HEK293 (cell line): ENCODE measurements around the gene MMP28.

Experiments used
- CTCF ChIA-PET: fragments of 350-600 bp; formaldehyde crosslinking; extraction: SDS; loops from one replicate; lab custom pipeline; 2021; ENCODE audit warnings: antibody characterized with exemption; lab: Yijun Ruan, JAX
- POLR2A ChIA-PET: fragments of 300-600 bp; formaldehyde crosslinking; extraction: SDS; loops from one replicate; lab custom pipeline; 2020; ENCODE audit warnings: antibody characterized with exemption, inconsistent platforms; lab: Yijun Ruan, JAX
- H3K27ac ChIP-seq: fragments of 200-500 bp; sonication (Bioruptor generic); 2 replicates; pipeline ENCODE4 v1.5.1; 2014; ENCODE audit warnings: low read depth, low read length, control low read depth, inconsistent platforms; ENCODE audit errors: extremely low read depth
- H3K36me3 ChIP-seq, 2 experiments: fragments of 200-500 bp in 1 of 2; sonication (Bioruptor generic) in 1 of 2; 1 replicate in 1 of 2; 2 replicates in 1 of 2; pipeline ENCODE4 v1.5.1; 2014 to 2017; ENCODE audit warnings: inconsistent platforms in 2 of 2, low read length in 2 of 2; ENCODE audit not compliant: control insufficient read depth in 2 of 2, insufficient read depth in 1 of 2
- H3K4me1 ChIP-seq: fragments of 200-500 bp; sonication (Bioruptor generic); 2 replicates; pipeline ENCODE4 v1.5.1; 2014; ENCODE audit warnings: mild to moderate bottlenecking, low read length, inconsistent platforms; ENCODE audit not compliant: control insufficient read depth, insufficient read depth
- H3K4me3 ChIP-seq: 2 replicates; pipeline ENCODE4 v1.5.1; 2011; ENCODE audit warnings: low read depth, mild to moderate bottlenecking, control low read depth, low read length, moderate library complexity
- H3K9me3 ChIP-seq: fragments of 200-500 bp; sonication (Bioruptor generic); 2 replicates; pipeline ENCODE4 v1.5.1; 2014; ENCODE audit warnings: low read depth, low read length, inconsistent platforms; ENCODE audit not compliant: control insufficient read depth, insufficient read depth
- ATF2 ChIP-seq: fragments of 450-650 bp; formaldehyde crosslinking; IDR thresholded peaks from 2 replicates; pipeline ENCODE4 v1.5.1; 2016; ENCODE audit warnings: missing biosample characterization, missing genetic modification characterization, low read depth
- CTCF ChIP-seq: fragments of 450-650 bp; formaldehyde crosslinking; IDR thresholded peaks from 2 replicates; pipeline ENCODE4 v1.5.1; 2016; ENCODE audit warnings: missing biosample characterization, missing genetic modification characterization
- GFI1B ChIP-seq: fragments of 450-650 bp; formaldehyde crosslinking; IDR thresholded peaks from 2 replicates; pipeline ENCODE4 v1.5.1; 2016; ENCODE audit warnings: missing biosample characterization, missing genetic modification characterization
- GLI4 ChIP-seq: fragments of 450-650 bp; formaldehyde crosslinking; IDR thresholded peaks from 2 replicates; pipeline ENCODE4 v1.5.1; 2016; ENCODE audit warnings: missing biosample characterization, missing genetic modification characterization
- GLIS2 ChIP-seq: fragments of 450-650 bp; formaldehyde crosslinking; IDR thresholded peaks from 2 replicates; pipeline ENCODE4 v1.5.1; 2016; ENCODE audit warnings: missing biosample characterization, missing genetic modification characterization
- PATZ1 ChIP-seq: fragments of 450-650 bp; formaldehyde crosslinking; IDR thresholded peaks from 2 replicates; pipeline ENCODE4 v1.5.1; 2016; ENCODE audit warnings: missing biosample characterization, missing genetic modification characterization
- ZBTB26 ChIP-seq: fragments of 450-650 bp; formaldehyde crosslinking; optimal IDR thresholded peaks from 2 replicates; pipeline ENCODE3; 2016; ENCODE audit warnings: missing biosample characterization, mild to moderate bottlenecking, missing genetic modification characterization
- ZNF16 ChIP-seq: fragments of 450-650 bp; formaldehyde crosslinking; IDR thresholded peaks from 2 replicates; pipeline ENCODE4 v1.5.1; 2016; ENCODE audit warnings: low read depth, missing biosample characterization, missing genetic modification characterization
- ZNF341 ChIP-seq: fragments of 450-650 bp; formaldehyde crosslinking; IDR thresholded peaks from 2 replicates; pipeline ENCODE4; 2016; ENCODE audit warnings: low read depth, missing biosample characterization, missing genetic modification characterization
- ZNF639 ChIP-seq: fragments of 450-650 bp; formaldehyde crosslinking; IDR thresholded peaks from 2 replicates; pipeline ENCODE4 v1.5.1; 2016; ENCODE audit warnings: missing biosample characterization, missing genetic modification characterization
- ZNF660 ChIP-seq: fragments of 450-650 bp; IDR thresholded peaks from 2 replicates; pipeline ENCODE4 v1.5.1; 2018; ENCODE audit warnings: missing biosample characterization, mild to moderate bottlenecking, missing genetic modification characterization

The MMP28 gene

GRCh38 chr17:35769895-35770486, 25.4 kb downstream of the MMP28 start:
- CTCF ChIA-PET: interaction anchor here (0.5 to 3.8 kb wide), 12 partner anchors 8 to 1378 kb away, joined by 3 to 20 read pairs (median 4); partner anchors contain the start of gene TAF15
- H3K27ac ChIP-seq: no peak overlapping the region
- H3K9me3 ChIP-seq: no peaks in the 10 kb centered on the region
- peaks cover 8% of the 10 kb centered on the region; the same call in 1 of the 2 replicates for H3K4me1 ChIP-seq
- TF ChIP-seq ZNF341 (tag by site-specific recombination) (no peak), CTCF (tag by site-specific recombination) (peak; percentile 38; the same call in 1 of the 2 replicates)
- POLR2A ChIA-PET: interaction anchor here (0.8 to 1.5 kb wide), 3 partner anchors 27 to 39 kb away, joined by 4 to 7 read pairs (median 5); partner anchors contain the start of gene TAF15
- H3K4me3 ChIP-seq: no peak overlapping the region
- no peaks in the 10 kb centered on the region for H3K36me3 ChIP-seq

GRCh38 chr17:35768797-35769196, 26.6 kb downstream of the MMP28 start:
- H3K36me3 ChIP-seq: no peaks in the 10 kb centered on the region
- POLR2A ChIA-PET: interaction anchor here (1.3 to 1.5 kb wide), 2 partner anchors 18 to 40 kb away, joined by 5 to 7 read pairs; partner anchors contain the start of gene TAF15
- H3K27ac ChIP-seq: no peak overlapping the region
- H3K4me3 ChIP-seq: no peak overlapping the region
- no peaks in the 10 kb centered on the region; the same call in 1 of the 2 replicates for H3K4me1 ChIP-seq
- TF ChIP-seq PATZ1 (no peak), ZBTB26 (tag by site-specific recombination) (no peak), ATF2 (no peak), GFI1B (no peak), ZNF660 (tag by site-specific recombination) (no peak), GLI4 (tag by site-specific recombination) (no peak), ZNF639 (tag by site-specific recombination) (no peak), ZNF16 (tag by site-specific recombination) (no peak), GLIS2 (no peak)
- TF ChIP-seq, all 188 proteins: peak for 0
- H3K9me3 ChIP-seq: no peaks in the 10 kb centered on the region
- CTCF ChIA-PET: interaction anchor here (0.6 to 6.2 kb wide), 9 partner anchors 14 to 146 kb away, joined by 3 to 53 read pairs (median 4); partner anchors contain the start of gene TAF15
